COLO668 (cell line): Measurements from ENCODE around the gene TSPYL1.
A peak's percentile ranks its signal among the peaks of the same experiment; 100 is the strongest.
"Not testable (repeated sequence)": the region's sequence is repeated elsewhere in the genome, so short reads cannot be mapped to it uniquely, and the experiment has no call there.

Experiments
- DNase-seq: peaks from one replicate; lab custom pipeline; 2025; ENCODE audit not compliant: unreplicated experiment; lab: John Stamatoyannopoulos, UW

The TSPYL1 gene

DNA sequence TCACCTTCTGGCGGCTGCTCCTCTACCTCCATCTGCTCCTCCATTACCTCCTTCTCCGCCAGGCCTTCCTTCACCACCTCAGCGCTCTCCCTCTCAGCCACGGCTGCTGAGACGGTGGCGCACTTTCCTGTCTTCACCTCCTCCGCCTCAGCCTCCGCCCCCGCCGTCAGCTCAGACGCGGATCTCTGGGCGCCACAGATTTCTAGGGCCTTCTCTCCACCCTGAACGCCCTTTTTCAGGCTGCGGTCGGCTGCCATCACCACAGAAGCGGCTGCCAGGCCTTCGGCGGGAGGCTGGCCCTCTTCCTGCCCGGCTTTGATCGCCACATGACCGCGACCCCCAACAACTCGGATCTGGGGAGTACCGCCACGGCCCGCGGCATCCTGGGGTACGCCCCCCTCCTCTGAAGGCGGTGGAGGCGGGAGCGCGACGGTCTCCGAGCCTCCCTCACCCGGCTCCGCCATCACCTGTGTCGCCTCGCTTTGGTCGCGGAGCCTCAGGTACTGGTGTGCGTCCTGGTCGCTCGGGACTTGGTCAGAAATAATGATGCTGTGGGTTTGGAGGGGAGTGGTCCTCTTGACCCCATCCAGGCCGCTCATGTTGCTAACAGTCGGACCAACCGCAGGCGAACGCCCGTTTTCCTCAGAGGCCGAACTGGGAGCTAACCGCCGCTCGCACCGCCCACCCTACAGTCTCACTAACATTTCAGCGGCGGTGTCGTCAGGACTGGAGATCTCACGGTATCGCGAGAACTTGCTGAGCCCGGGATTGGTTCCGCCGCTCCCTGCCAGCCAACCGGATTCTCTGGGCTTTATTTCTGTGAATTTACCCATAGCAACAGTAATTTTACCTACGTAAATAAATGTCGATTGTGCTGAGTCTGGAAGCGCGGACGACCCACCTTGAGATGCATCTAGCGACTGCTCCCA is at the start of gene TSPYL1:
Gene TSPYL1 (minus strand): TSS at position 699 of the 929 bp plus-strand sequence. CDS start 100 bp downstream, at position 599.
- peak; percentile 89 for DNase-seq

DNA sequence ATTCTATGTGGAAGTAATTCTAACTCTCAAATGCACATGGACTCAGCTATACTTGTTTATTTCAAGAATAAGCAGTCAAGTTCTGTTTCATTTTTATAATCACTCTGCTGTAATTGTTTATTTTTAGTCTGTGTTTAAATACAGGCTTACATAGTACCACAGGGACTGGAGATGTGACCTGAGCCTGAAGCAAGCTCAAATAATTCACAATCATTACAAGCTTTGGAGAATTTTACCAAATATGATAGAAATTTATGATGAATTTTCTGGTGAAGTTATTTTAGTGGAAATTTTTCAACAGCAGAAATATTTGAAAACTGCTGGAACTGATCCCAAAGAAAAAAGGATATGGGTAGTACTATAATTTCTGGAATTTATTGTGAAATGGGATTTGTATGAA is 49.4 kb upstream of the TSPYL1 start:
- DNase-seq = no peak

DNA sequence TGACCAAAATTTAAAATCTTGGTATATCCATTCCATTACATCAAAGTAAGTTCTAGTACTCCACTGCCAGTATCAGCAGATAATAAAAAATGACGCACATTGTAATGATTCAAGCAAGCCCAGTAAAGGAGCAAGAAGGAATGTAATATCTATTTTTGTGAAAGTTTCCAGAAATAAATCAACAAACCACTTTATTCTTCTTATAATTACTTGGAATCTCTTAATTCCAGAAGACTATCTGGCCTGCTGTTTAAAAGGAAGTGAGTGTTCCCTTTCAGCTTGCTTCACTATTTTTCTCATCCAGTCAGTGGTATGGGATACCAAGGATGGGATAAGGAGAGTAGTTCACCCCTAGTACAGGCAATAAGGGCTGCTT is 48.8 kb upstream of the TSPYL1 start:
- no peak for DNase-seq

- no peak for DNase-seq
Measured at GRCh38 chr6:116327803-116328527, 48.2 kb upstream of the TSPYL1 start.

DNA sequence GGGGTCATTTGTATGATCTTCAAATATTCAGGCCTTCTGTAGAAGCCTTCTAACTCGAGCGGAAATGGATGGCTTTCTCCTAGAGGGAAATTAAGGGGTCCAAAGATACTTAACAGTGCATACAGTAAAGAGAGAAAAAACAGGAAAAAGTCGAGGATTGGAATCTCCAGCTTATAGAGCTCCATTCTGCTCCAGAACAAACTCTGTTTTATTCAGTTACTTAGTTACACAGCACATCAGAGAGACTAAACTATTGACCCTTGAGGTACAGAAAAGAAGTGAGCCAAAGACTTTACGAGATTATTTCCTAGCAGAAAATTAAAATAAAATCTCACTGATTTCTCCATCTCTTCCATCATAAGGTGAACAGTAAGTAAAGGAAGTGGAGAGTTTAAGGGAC is 47.3 kb upstream of the TSPYL1 start:
- DNase-seq = no peak

DNA sequence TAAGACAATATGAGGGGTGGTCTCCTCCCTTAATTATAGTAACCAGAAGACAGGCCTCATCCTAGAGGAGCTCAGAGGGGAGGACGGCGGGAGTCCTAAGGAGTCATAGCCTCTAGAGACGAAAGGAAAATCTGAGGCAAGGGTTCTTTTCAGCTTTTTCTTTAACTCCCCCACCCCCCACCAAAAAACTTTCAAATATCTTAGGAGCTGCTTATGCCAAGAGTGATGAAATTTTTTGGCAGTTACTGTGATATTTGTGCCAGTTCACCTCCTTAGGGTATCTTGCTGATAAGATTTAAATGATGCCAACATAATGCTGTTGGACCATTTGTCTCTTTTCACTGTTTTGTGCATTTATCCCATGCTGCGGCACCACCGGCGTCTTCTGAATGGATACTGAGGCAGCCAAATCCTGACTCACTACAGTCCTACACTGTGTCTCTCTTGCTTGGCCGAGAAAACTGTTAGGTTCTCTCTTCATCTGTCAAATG is 46.5 kb upstream of the TSPYL1 start:
- DNase-seq = no peak

DNA sequence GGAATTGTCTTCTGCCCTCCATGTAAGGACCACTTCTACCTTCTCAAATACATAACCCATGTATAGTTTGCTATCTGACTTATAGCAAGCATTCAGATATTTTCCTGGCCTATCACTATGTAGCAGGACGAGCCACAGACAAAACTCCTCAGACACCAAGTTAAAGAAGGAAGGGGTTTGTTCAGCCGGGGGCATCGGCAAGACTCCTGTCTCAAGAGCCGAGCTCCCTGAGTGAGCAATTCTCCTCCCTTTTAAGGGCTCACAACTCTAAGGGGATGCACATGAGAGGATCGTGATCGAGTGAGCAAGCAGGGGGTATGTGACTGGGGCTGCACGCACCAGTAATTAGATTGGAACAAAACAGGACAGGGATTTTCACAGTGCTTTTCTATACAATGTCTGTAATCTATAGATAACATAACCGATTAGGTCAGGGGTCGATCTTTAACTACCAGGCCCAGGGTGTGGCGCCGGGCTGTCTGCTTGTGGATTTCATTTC is 46.0 kb upstream of the TSPYL1 start:
- not testable (repeated sequence) for DNase-seq

- DNase-seq = no peak
Measured at GRCh38 chr6:116323863-116324262, 44.1 kb upstream of the TSPYL1 start.

- DNase-seq = not testable (repeated sequence)
Measured at GRCh38 chr6:116321933-116322332, 42.2 kb upstream of the TSPYL1 start.

GRCh38 chr6:116316772-116317467 is 37.2 kb upstream of the TSPYL1 start:
- DNase-seq = no peak

- DNase-seq = no peak
Measured at GRCh38 chr6:116314878-116315277, 35.1 kb upstream of the TSPYL1 start.

DNA sequence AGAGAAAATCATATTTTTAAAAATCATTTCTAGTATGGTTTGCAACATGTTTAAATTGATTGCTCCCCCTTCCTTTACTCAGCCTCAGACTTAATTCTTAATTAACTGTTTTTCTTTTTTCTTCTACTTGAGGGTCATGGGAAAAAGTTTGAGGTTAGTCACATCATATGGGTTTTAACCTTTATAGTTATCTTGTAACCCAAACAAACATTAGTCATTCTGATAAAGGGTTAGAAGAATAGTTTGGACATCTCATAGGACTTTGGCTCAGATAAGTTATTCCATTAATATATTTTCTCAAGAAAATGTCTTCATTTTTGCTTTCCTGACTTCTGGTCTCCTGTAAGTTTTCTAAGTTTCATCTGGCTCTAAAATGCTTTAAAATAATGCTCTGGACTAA is 34.5 kb upstream of the TSPYL1 start:
- no peak for DNase-seq

GRCh38 chr6:116313101-116313776 is 33.5 kb upstream of the TSPYL1 start:
- DNase-seq = no peak

DNA sequence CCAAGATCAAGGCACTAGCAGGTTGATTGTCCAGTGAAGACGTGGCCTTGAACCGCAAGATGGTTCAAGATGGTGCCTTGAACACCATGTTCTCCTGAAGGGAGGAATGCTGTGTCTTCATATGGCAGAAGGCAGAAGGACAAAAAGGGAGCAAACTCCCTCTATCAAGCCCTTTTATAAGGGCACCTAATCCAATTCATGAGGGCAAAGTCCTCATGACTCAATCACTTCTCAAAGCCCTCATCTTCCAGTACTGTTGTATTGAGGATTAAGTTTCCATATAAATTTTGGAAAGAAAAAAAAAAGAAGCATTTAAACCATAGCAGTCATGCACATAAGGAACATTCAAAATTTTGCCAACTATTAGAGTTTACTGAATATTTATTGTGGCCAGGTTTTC is 29.9 kb upstream of the TSPYL1 start:
- DNase-seq = no peak

DNA sequence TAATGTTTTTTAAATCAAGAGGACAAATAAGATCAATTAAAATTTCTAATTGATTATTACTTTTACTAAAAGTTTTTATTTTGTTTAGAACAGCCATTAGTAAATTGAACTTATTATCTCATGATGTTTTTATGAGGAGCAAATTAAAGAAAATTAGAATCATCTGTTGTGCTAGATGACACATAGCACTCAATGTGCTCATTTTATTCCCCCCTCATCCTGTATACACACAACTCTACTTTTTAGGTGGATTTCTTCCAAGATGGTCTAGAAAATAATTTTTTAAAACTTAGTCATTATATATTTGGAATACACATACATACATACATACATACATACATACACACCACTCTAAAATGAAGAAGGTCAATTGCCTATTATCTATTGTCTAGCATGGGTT is 29.3 kb upstream of the TSPYL1 start:
- DNase-seq = no peak

GRCh38 chr6:116307633-116308032 is 27.9 kb upstream of the TSPYL1 start:
- no peak for DNase-seq

GRCh38 chr6:116307001-116307400 is 27.3 kb upstream of the TSPYL1 start:
- DNase-seq = no peak

- no peak for DNase-seq
Measured at GRCh38 chr6:116304538-116305097, 24.9 kb upstream of the TSPYL1 start.

- no peak for DNase-seq
Measured at GRCh38 chr6:116301104-116301503, 21.4 kb upstream of the TSPYL1 start.

DNA sequence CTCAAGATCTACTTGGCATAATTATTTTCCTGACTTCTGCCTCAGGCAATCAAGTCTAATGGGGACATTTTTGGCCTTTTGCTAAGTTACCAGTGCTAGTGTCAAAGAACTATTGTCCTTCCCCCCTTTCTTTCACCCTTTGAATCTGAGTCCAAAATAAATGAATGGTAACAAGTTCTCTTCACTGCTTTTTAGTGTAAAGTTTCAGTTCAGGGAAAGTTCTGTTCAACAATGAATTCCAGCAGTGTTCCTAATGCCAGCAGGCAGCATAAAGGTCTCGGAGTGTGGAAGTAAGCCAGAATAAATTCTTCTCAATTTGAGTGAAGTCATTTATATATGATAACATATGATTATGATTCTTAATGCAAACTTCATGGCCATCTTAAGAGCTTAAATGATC is 20.8 kb upstream of the TSPYL1 start:
- no peak for DNase-seq
